Lower leg skin (tissue), 3 donors: ENCODE measurements around the gene GALNT1.

Experiments used
- CTCF ChIP-seq, 3 donors: fragments of 450-650 bp; IDR thresholded peaks; one replicate each; pipeline ENCODE4 v1.5.1; 2016; ENCODE audit warnings: antibody characterized with exemption in 3 of 3, mild to moderate bottlenecking in 3 of 3, moderate library complexity in 2 of 3
- POLR2A ChIP-seq, 2 donors: fragments of 450-650 bp; IDR thresholded peaks; one replicate each; pipeline ENCODE4 v1.6.1; 2016 to 2017; ENCODE audit warnings: antibody characterized with exemption in 2 of 2, mild to moderate bottlenecking in 1 of 2, moderate library complexity in 1 of 2

- TF ChIP-seq CTCF (IDR thresholded peaks at IDR 0.05) (no peak), POLR2A (IDR thresholded peaks at IDR 0.05) (no peak)
Measured at GRCh38 chr18:35716169-35716831, 134.8 kb downstream of the GALNT1 start.
